Progenitor cell of endocrine pancreas (in vitro differentiated cells): ENCODE results near the gene ANO6. TPM values are rescaled to one million over a fixed set of nuclear protein-coding genes. Genes with fewer than 3 reads are reported as not detected.

Source experiments
- DNase-seq: peaks from one replicate; pipeline ENCODE4 v3.0.0; 2021; ENCODE audit warnings: low spot score; ENCODE audit not compliant: unreplicated experiment
- H3K27ac Mint-ChIP-seq: 2 replicates; pipeline ENCODE4 v1.8.0; 2021; ENCODE audit warnings: mild to moderate bottlenecking, moderate library complexity, mixed read lengths
- H3K27me3 Mint-ChIP-seq: 2 replicates; pipeline ENCODE4 v1.8.0; 2021; ENCODE audit warnings: mixed read lengths
- H3K36me3 Mint-ChIP-seq: 2 replicates; pipeline ENCODE4 v1.8.0; 2022; ENCODE audit warnings: mixed read lengths; ENCODE audit not compliant: insufficient read depth
- H3K4me1 Mint-ChIP-seq: 2 replicates; pipeline ENCODE4 v1.8.0; 2021; ENCODE audit warnings: low read depth, mixed read lengths
- H3K4me3 Mint-ChIP-seq: 2 replicates; pipeline ENCODE4 v1.8.0; 2021; ENCODE audit warnings: low read depth, mild to moderate bottlenecking, moderate library complexity, mixed read lengths
- H3K9me3 Mint-ChIP-seq: 2 replicates; pipeline ENCODE4 v1.8.0; 2021; ENCODE audit warnings: low read depth, mixed read lengths
- total RNA-seq: library from RNA; stranded (reverse); gene quantifications from 2 replicates; pipeline ENCODE4 v1.2.1, GENCODE V29; 2021
- TF ChIP-seq, protein P1 (sequence below): fragments of 200-600 bp; sonication (generic); IDR thresholded peaks from one replicate; pipeline ENCODE4 v1.5.0; 2021; ENCODE audit warnings: antibody characterized with exemption, mild to moderate bottlenecking; ENCODE audit not compliant: unreplicated experiment

The ANO6 gene
- total RNA-seq, 1 donor from 2014 or later: 39.2 TPM

DNA sequence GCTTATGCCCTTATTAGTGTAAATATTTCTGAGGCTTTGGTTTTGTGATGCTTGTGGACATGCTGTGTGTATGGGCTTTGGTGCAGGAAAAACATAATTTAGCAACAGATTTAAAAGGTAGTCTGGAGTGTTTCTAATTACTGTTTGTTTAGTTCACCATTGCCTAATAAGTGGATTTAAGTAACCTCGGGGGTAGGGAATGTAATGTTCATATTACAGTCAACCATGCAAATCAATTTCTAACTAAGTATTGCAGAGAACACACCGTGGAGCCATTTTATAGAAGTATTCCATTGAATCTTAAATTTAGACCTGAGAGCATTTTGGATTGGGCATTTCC lies 53.5 kb downstream of the ANO6 start:
- Mint-ChIP-seq H3K27me3 (no peaks in the 10 kb centered on the region), H3K4me3 (no peak overlapping the region), H3K27ac (no peak overlapping the region), H3K9me3 (no peaks in the 10 kb centered on the region), H3K36me3 (peaks cover 2% of the 10 kb centered on the region), H3K4me1 (peaks cover 27% of the 10 kb centered on the region)
- no peak for DNase-seq
- TF ChIP-seq, protein P1, sequence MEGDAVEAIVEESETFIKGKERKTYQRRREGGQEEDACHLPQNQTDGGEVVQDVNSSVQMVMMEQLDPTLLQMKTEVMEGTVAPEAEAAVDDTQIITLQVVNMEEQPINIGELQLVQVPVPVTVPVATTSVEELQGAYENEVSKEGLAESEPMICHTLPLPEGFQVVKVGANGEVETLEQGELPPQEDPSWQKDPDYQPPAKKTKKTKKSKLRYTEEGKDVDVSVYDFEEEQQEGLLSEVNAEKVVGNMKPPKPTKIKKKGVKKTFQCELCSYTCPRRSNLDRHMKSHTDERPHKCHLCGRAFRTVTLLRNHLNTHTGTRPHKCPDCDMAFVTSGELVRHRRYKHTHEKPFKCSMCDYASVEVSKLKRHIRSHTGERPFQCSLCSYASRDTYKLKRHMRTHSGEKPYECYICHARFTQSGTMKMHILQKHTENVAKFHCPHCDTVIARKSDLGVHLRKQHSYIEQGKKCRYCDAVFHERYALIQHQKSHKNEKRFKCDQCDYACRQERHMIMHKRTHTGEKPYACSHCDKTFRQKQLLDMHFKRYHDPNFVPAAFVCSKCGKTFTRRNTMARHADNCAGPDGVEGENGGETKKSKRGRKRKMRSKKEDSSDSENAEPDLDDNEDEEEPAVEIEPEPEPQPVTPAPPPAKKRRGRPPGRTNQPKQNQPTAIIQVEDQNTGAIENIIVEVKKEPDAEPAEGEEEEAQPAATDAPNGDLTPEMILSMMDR: no peak

DNA sequence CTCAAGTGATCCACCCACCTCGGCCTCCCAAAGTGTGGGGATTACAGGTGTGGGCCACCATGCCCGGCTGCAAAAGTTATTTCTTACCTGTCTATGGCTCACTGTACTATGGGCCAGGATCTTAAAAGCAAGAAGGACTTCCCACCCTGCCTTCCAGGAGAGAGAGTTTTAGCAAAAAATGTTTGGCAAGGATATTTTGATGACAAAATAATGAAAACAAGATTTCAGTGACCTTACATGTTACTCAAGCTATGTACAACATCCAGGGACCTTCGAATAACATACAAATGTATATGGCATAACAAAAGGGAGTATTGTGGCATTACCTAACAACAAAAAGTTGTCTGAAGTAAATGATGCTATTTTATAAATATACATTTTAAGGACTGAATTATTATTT lies 55.1 kb downstream of the ANO6 start:
- H3K9me3 Mint-ChIP-seq: no peaks in the 10 kb centered on the region
- TF ChIP-seq, protein P1: no peak
- DNase-seq: no peak
- peaks cover 2% of the 10 kb centered on the region for H3K36me3 Mint-ChIP-seq
- H3K27ac Mint-ChIP-seq: no peak overlapping the region
- H3K4me1 Mint-ChIP-seq: peaks cover 24% of the 10 kb centered on the region
- no peak overlapping the region for H3K4me3 Mint-ChIP-seq
- H3K27me3 Mint-ChIP-seq: no peaks in the 10 kb centered on the region

DNA sequence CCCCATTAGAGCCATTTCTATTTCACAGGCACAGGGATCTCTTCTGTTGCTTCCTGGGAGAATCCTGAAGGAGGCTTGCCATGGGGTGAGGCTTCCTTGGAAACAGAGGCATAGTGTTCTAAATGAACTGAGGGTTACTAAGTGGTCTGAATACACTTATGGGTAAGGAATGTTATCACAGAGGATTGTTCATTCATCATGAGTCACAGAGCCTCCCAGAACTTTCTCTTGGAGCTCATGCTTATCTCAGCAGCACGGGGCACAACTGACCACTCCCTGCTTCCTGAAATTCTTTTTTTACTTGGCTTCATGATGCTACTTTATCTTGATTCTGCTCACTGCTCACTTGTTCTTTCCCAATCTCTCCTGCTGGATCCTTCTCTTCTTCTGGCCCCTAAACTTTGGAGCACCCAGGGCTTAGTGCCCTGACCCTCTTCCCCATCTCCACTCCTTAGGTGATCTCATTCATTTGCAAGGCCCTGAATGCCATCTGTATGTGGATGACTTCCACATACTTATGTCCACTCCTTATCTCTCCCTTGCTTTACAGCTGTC lies 57.9 kb downstream of the ANO6 start:
- Mint-ChIP-seq H3K4me3 (no peak overlapping the region), H3K36me3 (peaks cover 2% of the 10 kb centered on the region), H3K27me3 (no peaks in the 10 kb centered on the region), H3K4me1 (peaks cover 23% of the 10 kb centered on the region), H3K27ac (no peak overlapping the region), H3K9me3 (no peaks in the 10 kb centered on the region)
- TF ChIP-seq, protein P1: no peak
- DNase-seq: no peak

DNA sequence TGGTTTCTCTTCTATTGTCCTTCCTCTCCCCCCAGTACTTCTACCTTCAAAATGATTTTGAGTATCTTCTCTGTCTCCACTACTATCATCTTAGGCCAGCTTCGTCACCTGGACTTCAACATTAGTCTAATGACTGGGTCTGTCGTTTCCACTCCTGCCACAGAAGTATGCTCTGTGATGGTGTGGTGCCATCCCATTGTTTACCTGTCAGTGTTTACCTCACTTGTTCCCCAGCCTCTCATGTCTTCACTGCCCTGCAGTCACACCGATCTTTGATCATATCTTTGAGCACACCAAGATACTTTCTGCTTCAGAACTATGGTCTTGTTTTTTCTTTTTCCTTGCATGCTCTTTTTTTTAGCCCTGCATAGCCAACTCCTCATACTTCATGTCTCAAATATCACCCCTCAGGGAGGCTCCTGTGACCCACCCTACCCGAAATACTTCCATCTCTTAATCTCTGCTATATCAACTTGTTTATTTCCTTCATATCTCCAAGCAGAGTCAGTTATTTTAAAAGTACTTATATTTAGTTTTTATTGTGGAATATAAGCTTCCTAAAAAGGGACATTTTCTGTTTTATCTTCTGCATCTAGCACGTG lies 60.4 kb downstream of the ANO6 start:
- no peaks in the 10 kb centered on the region for H3K9me3 Mint-ChIP-seq
- peaks cover 2% of the 10 kb centered on the region for H3K36me3 Mint-ChIP-seq
- H3K4me1 Mint-ChIP-seq: peaks cover 22% of the 10 kb centered on the region
- H3K27me3 Mint-ChIP-seq: no peaks in the 10 kb centered on the region
- no peak overlapping the region for H3K27ac Mint-ChIP-seq
- DNase-seq: no peak
- no peak overlapping the region for H3K4me3 Mint-ChIP-seq
- TF ChIP-seq, protein P1: no peak

DNA sequence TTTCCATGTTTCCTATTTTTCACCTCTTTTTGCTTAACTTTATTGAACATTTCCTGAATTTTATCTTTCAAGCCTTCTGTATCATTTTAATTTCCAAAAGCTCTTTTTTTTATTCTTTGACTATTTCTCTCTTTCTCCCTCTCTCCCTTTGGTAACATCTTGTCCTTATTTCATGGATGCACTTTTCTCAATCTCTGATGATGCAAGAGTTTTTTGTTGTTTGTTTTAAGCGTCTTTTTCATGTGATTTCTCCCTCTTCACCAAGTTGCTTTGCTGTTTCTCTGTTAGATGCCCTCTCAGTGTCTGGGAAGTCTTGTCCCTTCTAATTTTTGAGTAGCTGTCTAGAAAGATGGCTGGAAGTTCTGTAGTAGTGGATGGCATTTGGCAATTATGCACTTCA lies 62.6 kb downstream of the ANO6 start:
- Mint-ChIP-seq H3K9me3 (no peaks in the 10 kb centered on the region), H3K4me1 (peaks cover 15% of the 10 kb centered on the region), H3K36me3 (peaks cover 4% of the 10 kb centered on the region), H3K27me3 (no peaks in the 10 kb centered on the region), H3K27ac (no peak overlapping the region), H3K4me3 (no peak overlapping the region)
- DNase-seq: no peak
- TF ChIP-seq, protein P1: no peak
